IPS DF 6.9 (cell line): ENCODE measurements around the gene ASB2.

Experiments
- DNase-seq: peaks from one replicate; pipeline ENCODE4 v3.0.0-alpha.2; 2013; ENCODE audit warnings: low read depth, low spot score
- H3K27ac ChIP-seq: one replicate; pipeline ENCODE4 v1.5.1; 2013; ENCODE audit warnings: low read length, control low read depth
- H3K27me3 ChIP-seq: 2 replicates; pipeline ENCODE4 v1.6.1; 2013; ENCODE audit warnings: mild to moderate bottlenecking, low read length; ENCODE audit not compliant: control insufficient read depth, insufficient read depth
- H3K36me3 ChIP-seq: 2 replicates; pipeline ENCODE4 v1.6.1; 2013; ENCODE audit warnings: low read length; ENCODE audit not compliant: control insufficient read depth, insufficient read depth
- H3K4me1 ChIP-seq: 2 replicates; pipeline ENCODE4 v1.6.1; 2013; ENCODE audit warnings: low read length; ENCODE audit not compliant: control insufficient read depth, insufficient read depth
- H3K4me3 ChIP-seq: 2 replicates; pipeline ENCODE4 v1.5.1; 2013; ENCODE audit warnings: mild to moderate bottlenecking, low read length
- H3K9me3 ChIP-seq: 2 replicates; pipeline ENCODE4 v1.6.1; 2013; ENCODE audit warnings: low read length, inconsistent platforms; ENCODE audit not compliant: control insufficient read depth, insufficient read depth
- WGBS: extraction: QIAGEN DNeasy Blood & Tissue Kit; methylation state at CpG from one replicate; pipeline ENCODE4 v1.1.7; 2013; ENCODE audit warnings: mixed read lengths, missing lambda C conversion rate; ENCODE audit not compliant: insufficient read length, insufficient coverage; 5-methylcytosine and 5-hydroxymethylcytosine counted together

ASB2 gene

DNA sequence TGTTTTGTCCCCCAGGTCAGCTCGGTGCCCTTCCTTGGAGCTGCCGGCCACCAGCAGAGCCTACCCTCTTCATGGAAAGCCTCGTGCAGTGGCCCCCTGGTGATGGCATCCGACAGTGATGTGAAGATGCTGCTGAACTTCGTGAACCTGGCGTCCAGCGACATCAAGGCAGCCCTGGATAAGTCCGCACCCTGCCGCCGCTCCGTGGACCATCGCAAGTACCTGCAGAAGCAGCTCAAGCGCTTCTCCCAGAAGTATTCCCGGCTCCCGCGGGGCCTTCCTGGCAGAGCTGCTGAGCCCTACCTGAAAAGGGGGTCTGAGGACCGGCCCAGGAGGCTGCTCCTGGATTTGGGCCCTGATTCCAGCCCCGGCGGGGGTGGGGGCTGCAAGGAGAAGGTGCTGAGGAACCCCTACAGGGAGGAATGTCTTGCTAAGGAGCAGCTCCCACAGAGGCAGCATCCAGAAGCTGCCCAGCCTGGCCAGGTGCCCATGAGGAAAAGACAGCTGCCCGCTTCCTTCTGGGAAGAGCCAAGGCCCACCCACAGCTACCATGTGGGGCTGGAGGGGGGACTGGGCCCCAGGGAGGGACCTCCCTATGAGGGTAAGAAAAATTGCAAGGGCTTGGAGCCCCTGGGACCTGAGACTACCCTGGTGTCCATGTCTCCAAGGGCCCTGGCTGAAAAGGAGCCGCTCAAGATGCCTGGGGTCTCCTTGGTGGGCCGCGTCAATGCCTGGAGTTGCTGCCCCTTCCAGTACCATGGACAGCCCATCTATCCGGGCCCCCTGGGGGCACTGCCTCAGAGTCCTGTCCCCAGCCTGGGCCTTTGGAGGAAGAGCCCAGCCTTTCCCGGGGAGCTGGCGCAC, 48.0 kb downstream of the ASB2 start:
- Histone ChIP-seq H3K36me3 (no peaks in the 10 kb centered on the region), H3K27me3 (no peaks in the 10 kb centered on the region), H3K9me3 (no peaks in the 10 kb centered on the region), H3K4me1 (no peaks in the 10 kb centered on the region), H3K4me3 (no peak overlapping the region), H3K27ac (no peak overlapping the region)
- no CpG with 5 or more reads among the region's 26 CpGs for WGBS
- no peak for DNase-seq

DNA sequence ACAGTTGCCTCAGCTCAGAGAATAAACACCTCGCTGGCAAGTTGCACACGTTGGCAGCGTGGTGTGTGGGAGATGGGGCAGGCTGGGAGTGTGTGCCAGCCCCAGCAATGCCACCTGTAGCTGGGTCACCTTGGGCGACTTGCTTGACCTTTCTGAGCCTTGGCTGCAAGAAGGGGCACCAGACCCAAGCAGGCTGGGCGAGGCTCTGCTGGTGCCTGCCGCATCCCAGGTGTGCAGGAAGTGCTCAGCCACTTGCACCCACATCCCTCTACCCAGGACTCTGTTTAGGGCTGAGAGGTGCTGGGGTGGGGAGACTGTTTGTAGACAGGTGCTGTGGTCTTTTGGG, 48.6 kb downstream of the ASB2 start:
- H3K9me3 ChIP-seq, result no peaks in the 10 kb centered on the region
- DNase-seq, result no peak
- no peak overlapping the region for H3K27ac ChIP-seq
- H3K36me3 ChIP-seq, result no peaks in the 10 kb centered on the region
- no CpG with 5 or more reads among the region's 6 CpGs for WGBS
- H3K27me3 ChIP-seq, result no peaks in the 10 kb centered on the region
- no peaks in the 10 kb centered on the region for H3K4me1 ChIP-seq
- no peak overlapping the region for H3K4me3 ChIP-seq

DNA sequence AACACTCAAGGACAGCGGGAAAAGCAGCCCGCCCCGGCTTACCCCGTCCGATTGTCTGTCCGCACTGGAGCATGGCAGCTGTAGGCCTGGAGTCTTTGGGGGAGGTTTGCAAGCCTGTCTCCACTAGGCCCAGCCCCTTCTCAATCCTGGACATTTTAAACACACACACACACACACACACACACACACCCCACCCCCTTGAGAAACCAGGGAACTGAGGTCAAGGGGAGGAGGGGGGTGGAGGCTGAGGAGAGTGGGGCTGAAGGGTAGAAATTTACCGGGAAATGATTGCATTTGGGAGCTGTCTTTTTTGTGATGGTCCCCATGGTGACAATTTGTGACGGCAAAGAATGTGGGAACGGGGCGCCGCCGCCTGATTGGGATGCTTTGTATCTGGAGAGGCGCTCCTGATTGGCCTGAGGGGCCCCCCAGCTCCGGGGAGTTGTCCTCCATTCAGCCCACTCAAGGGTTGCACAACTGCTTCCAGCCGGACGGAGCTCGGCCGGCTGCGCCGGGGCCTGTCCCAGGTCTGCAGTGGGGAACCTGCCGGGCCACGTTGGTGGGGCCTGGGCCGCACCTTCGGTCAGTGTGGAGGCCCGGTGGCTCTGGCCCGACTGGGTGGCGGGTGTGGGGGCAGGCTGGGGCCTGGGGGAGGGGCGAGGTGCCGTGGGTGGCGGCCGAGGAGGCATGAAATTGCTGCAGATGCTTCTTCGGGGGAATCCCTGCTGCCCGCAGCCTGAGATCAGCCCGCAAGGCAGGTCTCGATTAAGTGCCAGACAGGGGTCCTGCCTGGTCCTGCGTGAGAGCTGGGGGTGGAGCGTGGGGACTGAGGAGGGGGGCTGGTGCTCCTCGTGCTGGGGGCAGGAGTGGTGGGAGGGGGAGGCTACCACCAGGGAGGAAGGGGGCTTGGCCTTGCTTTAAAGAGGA, 49.2 kb downstream of the ASB2 start, which contains the start of gene FAM181A:
Gene FAM181A (plus strand): TSS at position 472 of the 927 bp plus-strand sequence. CDS start 942 bp downstream, outside the sequence.
- Histone ChIP-seq H3K27me3 (no peaks in the 10 kb centered on the region), H3K27ac (no peak within 1 kb of the TSS), H3K9me3 (no peaks in the 10 kb centered on the region), H3K4me3 (no peak within 1 kb of the TSS), H3K36me3 (no peaks in the 10 kb centered on the region), H3K4me1 (no peaks in the 10 kb centered on the region)
- WGBS, result no CpG with 5 or more reads among the region's 38 CpGs
- DNase-seq, result no peak

GRCh38 chr14:93926245-93926872, 50.0 kb downstream of the ASB2 start:
- Histone ChIP-seq H3K4me3 (no peak overlapping the region), H3K36me3 (no peaks in the 10 kb centered on the region), H3K9me3 (no peaks in the 10 kb centered on the region), H3K27me3 (no peaks in the 10 kb centered on the region), H3K27ac (no peak overlapping the region), H3K4me1 (no peaks in the 10 kb centered on the region)
- WGBS, result no CpG with 5 or more reads among the region's 21 CpGs
- no peak for DNase-seq

GRCh38 chr14:93925374-93925895, 50.9 kb downstream of the ASB2 start:
- Histone ChIP-seq H3K36me3 (no peaks in the 10 kb centered on the region), H3K27me3 (no peaks in the 10 kb centered on the region), H3K9me3 (no peaks in the 10 kb centered on the region), H3K27ac (no peak overlapping the region), H3K4me3 (no peak overlapping the region), H3K4me1 (no peaks in the 10 kb centered on the region)
- WGBS, result no CpG with 5 or more reads among the region's 13 CpGs
- DNase-seq, result no peak

DNA sequence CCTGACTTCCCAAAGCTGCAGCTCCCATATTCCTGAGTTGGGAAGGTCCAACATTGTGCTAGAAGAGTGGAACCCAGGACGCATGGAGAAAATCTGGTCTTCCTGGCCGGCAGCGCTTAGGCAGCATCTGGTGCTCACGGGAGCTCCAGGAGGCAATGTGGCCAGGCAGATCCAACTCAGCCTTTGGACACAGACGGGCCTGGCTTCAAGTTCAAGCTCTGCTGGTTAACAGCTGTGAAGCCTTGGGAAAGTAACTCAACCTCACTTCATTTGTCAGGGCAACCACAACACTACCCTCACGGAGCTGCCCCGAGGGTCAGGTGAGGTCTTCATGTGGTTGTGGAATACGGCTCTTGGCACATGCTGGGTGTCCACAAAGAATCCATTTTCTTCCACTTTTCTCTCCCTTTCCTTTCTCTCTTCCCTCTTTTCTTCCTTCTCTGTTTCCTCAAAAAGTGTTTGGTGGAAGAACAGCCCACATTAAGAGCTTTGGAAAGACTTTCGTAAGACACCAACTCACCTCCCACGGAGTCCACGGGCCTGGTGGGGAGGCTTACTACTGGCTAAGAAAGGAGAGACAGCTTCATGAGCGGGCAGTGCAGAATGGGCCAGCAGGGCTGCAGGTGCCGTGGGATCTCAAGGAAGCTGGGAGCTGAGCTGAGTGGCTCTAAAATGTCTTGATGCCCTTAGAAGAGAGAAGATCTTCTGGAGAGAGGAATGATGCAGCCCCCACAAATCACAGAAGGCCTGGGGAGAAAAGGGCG, 51.6 kb downstream of the ASB2 start:
- Histone ChIP-seq H3K4me3 (no peak overlapping the region), H3K4me1 (no peaks in the 10 kb centered on the region), H3K36me3 (no peaks in the 10 kb centered on the region), H3K27ac (no peak overlapping the region), H3K9me3 (no peaks in the 10 kb centered on the region), H3K27me3 (no peaks in the 10 kb centered on the region)
- DNase-seq, result no peak
- WGBS, result no CpG with 5 or more reads among the region's 14 CpGs

- H3K4me1 ChIP-seq, result no peaks in the 10 kb centered on the region
- no peaks in the 10 kb centered on the region for H3K9me3 ChIP-seq
- no peak overlapping the region for H3K27ac ChIP-seq
- no peak overlapping the region for H3K4me3 ChIP-seq
- no CpG with 5 or more reads among the region's 8 CpGs for WGBS
- no peak for DNase-seq
- no peaks in the 10 kb centered on the region for H3K27me3 ChIP-seq
- no peaks in the 10 kb centered on the region for H3K36me3 ChIP-seq
Measured at GRCh38 chr14:93923626-93924025, 52.7 kb downstream of the ASB2 start.

DNA sequence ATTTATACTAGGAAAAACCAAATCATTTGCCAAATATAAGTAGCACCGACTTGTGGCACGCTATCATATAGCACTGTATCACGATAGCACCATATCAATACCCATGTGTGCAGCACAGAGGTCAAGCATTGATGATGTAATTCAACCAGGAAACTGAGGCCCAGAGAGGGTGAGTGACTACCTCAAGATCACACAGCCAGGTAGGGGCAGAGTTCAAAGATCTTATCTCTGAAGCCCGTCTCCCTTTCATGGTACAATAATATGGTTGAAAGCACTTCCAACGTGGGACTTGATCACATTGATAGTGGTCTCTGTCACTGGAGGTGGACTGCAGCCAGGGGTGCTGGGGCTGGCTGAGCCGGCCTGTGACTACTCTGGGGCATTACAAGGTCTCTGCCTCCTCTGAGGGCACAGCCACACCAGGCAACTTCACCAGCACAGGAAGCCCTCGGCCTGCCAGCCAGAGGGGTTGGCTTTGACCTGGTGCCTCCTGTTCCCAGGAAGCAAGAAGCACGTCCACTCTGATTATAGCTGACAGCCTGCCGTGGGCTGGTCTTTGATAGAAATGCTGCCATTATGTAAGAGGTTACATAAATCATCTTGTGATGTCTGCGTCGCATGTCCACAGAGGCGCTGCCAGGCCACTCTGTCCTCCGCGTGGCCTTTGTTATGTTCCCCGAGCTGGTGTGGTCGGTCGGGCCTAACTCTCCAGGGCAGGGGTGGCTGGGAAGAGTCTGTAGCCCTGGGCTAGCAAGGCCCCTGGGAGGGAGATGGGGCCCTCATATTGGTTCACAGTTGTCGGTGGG, 55.2 kb downstream of the ASB2 start:
- no peaks in the 10 kb centered on the region for H3K4me1 ChIP-seq
- no peaks in the 10 kb centered on the region for H3K27me3 ChIP-seq
- DNase-seq, result no peak
- no peak overlapping the region for H3K4me3 ChIP-seq
- H3K27ac ChIP-seq, result no peak overlapping the region
- H3K9me3 ChIP-seq, result no peaks in the 10 kb centered on the region
- WGBS, result no CpG with 5 or more reads among the region's 18 CpGs
- H3K36me3 ChIP-seq, result no peaks in the 10 kb centered on the region

DNA sequence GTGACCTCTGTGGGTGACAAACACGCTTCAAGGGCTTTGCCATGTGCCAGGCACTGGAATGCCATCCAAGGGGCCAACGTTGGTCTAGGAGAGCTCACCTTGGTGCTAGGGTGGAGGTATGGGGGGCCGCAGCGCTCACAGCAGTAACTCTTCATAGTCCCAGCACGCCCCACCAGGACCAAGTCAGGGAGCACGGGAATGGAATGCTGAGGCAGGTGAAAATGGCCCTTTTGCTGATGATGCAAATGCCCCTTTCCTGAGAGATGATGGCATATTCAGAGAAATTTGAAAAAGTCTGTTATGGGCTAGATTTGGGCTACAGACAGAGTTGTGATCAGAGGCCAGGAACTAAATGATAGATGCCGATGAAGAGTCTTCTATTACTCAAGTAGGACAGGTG, 59.2 kb downstream of the ASB2 start:
- Histone ChIP-seq H3K27ac (no peak overlapping the region), H3K4me1 (no peaks in the 10 kb centered on the region), H3K27me3 (no peaks in the 10 kb centered on the region), H3K9me3 (no peaks in the 10 kb centered on the region), H3K4me3 (no peak overlapping the region), H3K36me3 (no peaks in the 10 kb centered on the region)
- no CpG with 5 or more reads among the region's 7 CpGs for WGBS
- no peak for DNase-seq
